ENCODE measurements around the gene TBC1D14. TPM values are rescaled to one million over a fixed set of nuclear protein-coding genes. Genes with fewer than 3 reads are reported as not detected.
"Not testable (repeated sequence)": the region's sequence is repeated elsewhere in the genome, so short reads cannot be mapped to it uniquely, and the experiment has no call there.

Gene TBC1D14
- total RNA-seq, 1 experiment from 2014 or later, result 44.3 TPM

- ChIA-PET CTCF (interaction anchor here (1.9 kb wide), 1 partner anchor 10 kb away, joined by 6 read pairs; no protein-coding TSS in a partner anchor), POLR2A (ENCODE audit: low non-redundant PET) (no interaction called here)
- no TSS peak for BruUV-seq (replicated peaks)
- Histone ChIP-seq H3K36me3 (ENCODE audit: insufficient read depth, low read length, poor library complexity, severe bottlenecking) (no peaks in the 10 kb centered on the region), H3K9me3 (ENCODE audit: low read depth, low read length, poor library complexity, severe bottlenecking) (no peaks in the 10 kb centered on the region), H3K27ac (ENCODE audit: low read depth, low read length, poor library complexity, severe bottlenecking) (no peak overlapping the region), H3K4me1 (ENCODE audit: insufficient read depth, low read length, poor library complexity, severe bottlenecking) (no peaks in the 10 kb centered on the region), H3K4me3 (ENCODE audit: low read depth, low read length, poor library complexity, severe bottlenecking) (no peak overlapping the region), H3K27me3 (replicated peaks; ENCODE audit: insufficient read depth, low read depth, low read length, poor library complexity) (no peaks in the 10 kb centered on the region)
- intact Hi-C loops (cut with micrococcal nuclease; ENCODE audit: unreplicated experiment), result loop anchor here (5.0 kb wide), 1 partner anchor 94 kb away; the partner anchor contains the start of gene GRPEL1
- TF ChIP-seq, protein P1, sequence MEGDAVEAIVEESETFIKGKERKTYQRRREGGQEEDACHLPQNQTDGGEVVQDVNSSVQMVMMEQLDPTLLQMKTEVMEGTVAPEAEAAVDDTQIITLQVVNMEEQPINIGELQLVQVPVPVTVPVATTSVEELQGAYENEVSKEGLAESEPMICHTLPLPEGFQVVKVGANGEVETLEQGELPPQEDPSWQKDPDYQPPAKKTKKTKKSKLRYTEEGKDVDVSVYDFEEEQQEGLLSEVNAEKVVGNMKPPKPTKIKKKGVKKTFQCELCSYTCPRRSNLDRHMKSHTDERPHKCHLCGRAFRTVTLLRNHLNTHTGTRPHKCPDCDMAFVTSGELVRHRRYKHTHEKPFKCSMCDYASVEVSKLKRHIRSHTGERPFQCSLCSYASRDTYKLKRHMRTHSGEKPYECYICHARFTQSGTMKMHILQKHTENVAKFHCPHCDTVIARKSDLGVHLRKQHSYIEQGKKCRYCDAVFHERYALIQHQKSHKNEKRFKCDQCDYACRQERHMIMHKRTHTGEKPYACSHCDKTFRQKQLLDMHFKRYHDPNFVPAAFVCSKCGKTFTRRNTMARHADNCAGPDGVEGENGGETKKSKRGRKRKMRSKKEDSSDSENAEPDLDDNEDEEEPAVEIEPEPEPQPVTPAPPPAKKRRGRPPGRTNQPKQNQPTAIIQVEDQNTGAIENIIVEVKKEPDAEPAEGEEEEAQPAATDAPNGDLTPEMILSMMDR (conservative IDR thresholded peaks at IDR 0.05; ENCODE audit: low read depth, low read length), result no peak
- no peak for DNase-seq (ENCODE audit: low spot score)
These were observed 63.3 kb downstream of the TBC1D14 start for GRCh38 chr4:6972911-6973310.

DNA sequence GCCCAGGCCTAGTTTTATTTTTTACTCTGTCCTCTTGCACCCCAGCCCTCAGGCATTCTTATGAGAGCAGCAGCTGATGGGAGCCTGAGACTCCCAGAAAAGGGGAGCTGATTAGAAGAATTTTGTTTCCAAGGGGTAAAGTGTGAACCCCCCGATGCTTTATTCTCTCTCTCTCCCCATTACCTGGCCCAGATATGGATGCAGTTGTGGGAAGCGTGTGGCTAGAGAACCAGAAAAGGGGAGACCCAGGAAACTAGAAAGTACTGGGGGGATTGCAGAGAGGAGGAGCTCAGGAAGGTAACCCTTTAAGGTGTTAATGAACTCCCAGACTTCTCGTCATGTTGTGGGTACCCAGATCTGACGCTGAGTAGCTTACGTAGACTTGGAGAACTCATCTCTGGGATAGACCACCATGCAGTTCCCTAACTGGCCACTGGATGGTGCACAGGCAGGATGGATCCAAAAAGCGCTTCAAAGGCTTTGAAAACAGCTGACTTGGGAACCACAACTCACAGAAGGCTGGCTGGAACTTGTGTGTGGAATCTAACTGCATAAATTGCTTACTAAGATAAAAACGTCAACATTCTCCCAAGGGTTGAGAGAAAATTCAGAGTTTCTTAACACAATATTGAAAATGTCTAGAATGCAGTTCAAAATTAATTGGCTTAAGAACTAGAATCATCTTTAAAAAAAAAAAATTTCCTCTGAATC lies 64.7 kb downstream of the TBC1D14 start:
- ChIA-PET CTCF (interaction anchor here (0.5 to 1.9 kb wide), 7 partner anchors 9 to 128 kb away, joined by 3 to 6 read pairs (median 4); partner anchors contain the start of gene GRPEL1), POLR2A (ENCODE audit: low non-redundant PET) (no interaction called here)
- peak; percentile 85 for DNase-seq (ENCODE audit: low spot score)

DNA sequence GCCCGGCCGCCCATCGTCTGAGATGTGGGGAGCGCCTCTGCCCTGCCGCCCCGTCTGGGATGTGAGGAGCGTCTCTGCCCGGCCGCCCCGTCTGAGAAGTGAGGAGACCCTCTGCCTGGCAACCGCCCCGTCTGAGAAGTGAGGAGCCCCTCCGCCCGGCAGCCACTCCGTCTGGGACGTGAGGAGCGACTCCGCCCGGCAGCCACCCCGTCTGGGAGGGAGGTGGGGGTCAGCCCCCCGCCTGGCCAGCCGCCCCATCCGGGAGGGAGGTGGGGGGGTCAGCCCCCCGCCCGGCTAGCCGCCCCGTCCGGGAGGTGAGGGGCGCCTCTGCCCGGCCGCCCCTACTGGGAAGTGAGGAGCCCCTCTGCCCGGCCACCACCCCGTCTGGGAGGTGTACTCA lies 68.2 kb downstream of the TBC1D14 start:
- intact Hi-C loops (cut with micrococcal nuclease; ENCODE audit: unreplicated experiment); BruUV-seq (replicated peaks); DNase-seq (ENCODE audit: low spot score); H3K27me3 ChIP-seq (replicated peaks; ENCODE audit: insufficient read depth, low read depth, low read length, poor library complexity); H3K27ac ChIP-seq (ENCODE audit: low read depth, low read length, poor library complexity, severe bottlenecking); H3K9me3 ChIP-seq (ENCODE audit: low read depth, low read length, poor library complexity, severe bottlenecking); H3K36me3 ChIP-seq (ENCODE audit: insufficient read depth, low read length, poor library complexity, severe bottlenecking); H3K4me3 ChIP-seq (ENCODE audit: low read depth, low read length, poor library complexity, severe bottlenecking); POLR2A ChIA-PET (ENCODE audit: low non-redundant PET); H3K4me1 ChIP-seq (ENCODE audit: insufficient read depth, low read length, poor library complexity, severe bottlenecking); CTCF ChIA-PET: not testable (repeated sequence)

More for the DNA sequence above, 64.7 kb downstream of the TBC1D14 start:
- BruUV-seq (replicated peaks), result no TSS peak
- Histone ChIP-seq H3K9me3 (ENCODE audit: low read depth, low read length, poor library complexity, severe bottlenecking) (no peaks in the 10 kb centered on the region), H3K36me3 (ENCODE audit: insufficient read depth, low read length, poor library complexity, severe bottlenecking) (no peaks in the 10 kb centered on the region), H3K4me3 (ENCODE audit: low read depth, low read length, poor library complexity, severe bottlenecking) (no peak overlapping the region), H3K27me3 (replicated peaks; ENCODE audit: insufficient read depth, low read depth, low read length, poor library complexity) (no peaks in the 10 kb centered on the region), H3K27ac (ENCODE audit: low read depth, low read length, poor library complexity, severe bottlenecking) (no peak overlapping the region), H3K4me1 (ENCODE audit: insufficient read depth, low read length, poor library complexity, severe bottlenecking) (no peaks in the 10 kb centered on the region)
- TF ChIP-seq EZH2 (IDR thresholded peaks at IDR 0.05; ENCODE audit: borderline replicate concordance, low read depth, low read length, poor library complexity, severe bottlenecking), result no peak
- TF ChIP-seq, protein P1 (conservative IDR thresholded peaks at IDR 0.05; ENCODE audit: low read depth, low read length), result peak; percentile 89
- intact Hi-C loops (cut with micrococcal nuclease; ENCODE audit: unreplicated experiment), result loop anchor here (5.0 kb wide), 1 partner anchor 93 kb away; the partner anchor contains the start of gene GRPEL1
